GM18861 (cell line): Measurements from ENCODE around the gene GAS7.
"Not testable (repeated sequence)": the region's sequence is repeated elsewhere in the genome, so short reads cannot be mapped to it uniquely, and the experiment has no call there.

Experiments
- ATAC-seq: cut with Tn5 transposase; IDR thresholded peaks from one replicate; pipeline ENCODE4 v1.9.1; 2021; ENCODE audit not compliant: unreplicated experiment

GAS7 gene

GRCh38 chr17:10114931-10115535 is 83.4 kb downstream of the GAS7 start:
- peak; percentile 41 for ATAC-seq

- no peak for ATAC-seq
Observed at GRCh38 chr17:10112962-10113361, 85.4 kb downstream of the GAS7 start.

GRCh38 chr17:10111907-10112452 is 86.4 kb downstream of the GAS7 start:
- ATAC-seq: no peak

GRCh38 chr17:10109146-10109545 is 89.3 kb downstream of the GAS7 start:
- ATAC-seq: no peak

GRCh38 chr17:10107316-10108165 is 90.9 kb downstream of the GAS7 start:
- no peak for ATAC-seq

GRCh38 chr17:10106067-10106466 is 92.3 kb downstream of the GAS7 start:
- ATAC-seq: no peak

DNA sequence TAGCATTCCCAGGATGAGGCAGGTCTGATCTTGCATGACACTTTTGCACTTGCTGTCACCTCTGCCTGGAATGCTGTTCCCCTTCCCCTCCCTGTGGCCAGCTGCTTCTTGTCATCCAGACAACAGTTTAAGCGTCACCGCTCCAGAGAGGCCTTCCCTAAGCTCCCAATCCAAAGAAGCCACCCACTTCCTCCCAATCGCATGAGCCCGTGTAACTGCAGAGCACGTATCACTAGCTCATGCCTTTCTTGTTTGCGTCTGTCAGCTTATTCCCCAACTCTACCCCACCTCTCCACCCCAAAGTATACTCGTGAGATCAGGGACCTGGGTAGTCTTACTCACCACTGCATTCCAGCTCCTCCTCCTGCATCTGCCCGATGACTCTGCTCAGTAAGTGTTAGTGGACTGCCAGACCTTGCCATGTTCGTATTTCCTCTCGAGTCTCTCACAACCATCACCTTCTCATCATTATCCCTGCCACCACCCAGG is 92.8 kb downstream of the GAS7 start:
- no peak for ATAC-seq

- no peak for ATAC-seq
Observed at GRCh38 chr17:10103712-10104111, 94.7 kb downstream of the GAS7 start.

GRCh38 chr17:10102817-10103216 is 95.6 kb downstream of the GAS7 start:
- no peak for ATAC-seq

- ATAC-seq: no peak
Observed at GRCh38 chr17:10099051-10099571, 99.3 kb downstream of the GAS7 start.

DNA sequence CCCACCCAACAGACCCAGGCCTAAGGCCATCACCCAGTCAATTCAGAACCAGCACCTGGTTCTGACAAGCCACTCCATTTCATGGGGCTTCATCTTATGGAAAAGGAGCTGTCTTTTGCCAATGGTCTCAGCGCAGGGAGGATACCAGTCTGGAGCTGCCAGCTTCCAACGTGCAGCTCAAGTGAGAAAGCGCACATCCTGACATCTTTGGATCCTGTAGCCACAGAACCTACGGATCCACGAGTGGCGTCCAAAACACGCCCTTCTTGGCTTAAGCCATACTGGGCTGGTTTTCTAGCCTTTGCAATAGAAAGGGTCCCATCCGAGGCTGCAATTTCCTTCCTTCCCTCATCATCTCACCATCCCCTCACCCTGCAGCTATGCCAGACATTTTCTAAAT is 101.8 kb downstream of the GAS7 start:
- no peak for ATAC-seq

- not testable (repeated sequence) for ATAC-seq
Observed at GRCh38 chr17:10095295-10095694, 103.1 kb downstream of the GAS7 start.

- no peak for ATAC-seq
Observed at GRCh38 chr17:10094797-10095196, 103.6 kb downstream of the GAS7 start.

DNA sequence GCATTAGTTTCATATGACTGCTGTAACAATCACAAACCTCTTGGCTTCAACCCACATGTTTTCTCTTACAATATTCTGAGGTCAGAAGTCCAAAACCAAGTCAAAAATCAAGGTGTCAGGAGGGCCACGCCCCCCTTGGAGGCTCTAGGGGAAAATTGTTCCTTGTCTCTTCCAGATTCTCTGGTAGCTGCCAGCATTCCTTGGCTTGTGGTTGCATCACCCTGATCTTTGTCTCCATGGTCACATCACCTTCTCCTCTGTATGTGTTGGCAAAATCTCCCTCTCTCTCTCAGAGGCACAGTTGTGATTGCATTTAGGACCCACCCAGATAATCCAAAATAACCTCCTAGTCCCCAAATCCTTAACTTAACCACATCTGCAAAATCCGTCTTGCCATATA is 105.8 kb downstream of the GAS7 start:
- ATAC-seq: no peak

- ATAC-seq: no peak
Observed at GRCh38 chr17:10091046-10091445, 107.4 kb downstream of the GAS7 start.

DNA sequence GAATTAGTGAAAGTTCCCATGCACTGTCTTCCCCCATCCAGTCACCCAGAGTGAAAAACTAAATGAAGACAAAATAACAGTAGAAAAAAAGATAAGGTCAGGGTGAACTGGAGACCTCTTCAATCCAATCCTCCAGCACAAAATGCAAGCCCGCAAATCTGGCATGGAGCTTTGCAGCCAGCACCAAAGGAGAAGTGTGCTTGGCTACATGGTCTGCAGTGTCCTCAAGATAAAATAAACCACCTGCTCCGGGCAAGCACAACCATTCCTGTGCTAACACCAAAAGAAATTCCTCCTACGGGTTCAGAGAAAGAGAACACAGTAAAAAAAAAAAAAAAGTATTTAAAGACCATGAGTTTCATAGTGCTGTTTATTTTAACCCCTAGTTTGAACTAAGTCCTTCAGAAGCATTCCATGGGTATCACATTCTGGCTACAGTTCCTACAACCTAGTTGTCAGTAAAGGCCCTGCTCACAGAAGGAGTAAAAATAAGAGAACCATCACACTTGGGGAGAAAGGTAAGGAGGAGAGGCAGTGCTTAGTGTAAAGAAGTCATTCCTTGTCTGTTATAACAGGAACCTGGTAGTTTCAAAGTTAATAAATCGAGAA is 109.1 kb downstream of the GAS7 start:
- ATAC-seq: no peak

DNA sequence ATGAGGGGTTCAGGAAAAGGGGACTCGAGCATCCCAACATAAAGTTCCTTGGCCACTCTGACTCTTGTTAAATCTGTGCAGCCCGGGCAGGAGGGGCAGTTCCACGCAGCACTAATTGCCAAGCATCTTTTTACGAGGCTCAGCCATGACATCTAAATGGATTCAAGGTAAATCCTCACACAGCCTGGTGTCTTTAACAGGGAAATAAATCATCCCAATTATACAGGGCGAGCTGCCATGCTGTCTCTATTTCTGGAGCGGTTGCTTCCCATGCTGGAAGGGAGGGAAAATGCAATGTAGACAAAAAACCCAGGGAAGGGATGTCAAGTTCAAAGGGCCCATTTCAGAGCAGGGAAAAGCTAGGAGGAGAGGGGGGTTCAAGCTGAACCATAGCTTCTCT is 110.0 kb downstream of the GAS7 start:
- no peak for ATAC-seq

DNA sequence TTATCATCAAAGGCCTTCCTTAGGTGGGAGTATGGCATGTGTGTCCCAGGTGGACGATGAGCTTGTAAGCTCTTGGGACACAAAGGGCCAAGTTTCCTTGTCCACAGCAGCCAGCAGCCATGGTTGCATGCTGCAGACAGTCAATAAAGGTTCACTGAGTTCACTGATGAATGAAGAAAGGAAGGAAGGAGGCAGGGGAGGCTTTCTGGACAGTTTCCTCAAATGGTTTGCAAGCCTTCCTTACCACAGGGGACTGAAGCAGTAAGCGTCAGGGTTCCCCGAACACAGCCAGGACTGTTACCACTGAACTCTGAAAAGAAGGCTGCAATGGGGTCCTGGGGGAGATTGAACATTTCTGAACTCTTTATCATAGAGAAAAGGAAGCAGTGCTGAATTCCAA is 111.1 kb downstream of the GAS7 start:
- no peak for ATAC-seq

GRCh38 chr17:10083864-10084263 is 114.5 kb downstream of the GAS7 start:
- no peak for ATAC-seq

DNA sequence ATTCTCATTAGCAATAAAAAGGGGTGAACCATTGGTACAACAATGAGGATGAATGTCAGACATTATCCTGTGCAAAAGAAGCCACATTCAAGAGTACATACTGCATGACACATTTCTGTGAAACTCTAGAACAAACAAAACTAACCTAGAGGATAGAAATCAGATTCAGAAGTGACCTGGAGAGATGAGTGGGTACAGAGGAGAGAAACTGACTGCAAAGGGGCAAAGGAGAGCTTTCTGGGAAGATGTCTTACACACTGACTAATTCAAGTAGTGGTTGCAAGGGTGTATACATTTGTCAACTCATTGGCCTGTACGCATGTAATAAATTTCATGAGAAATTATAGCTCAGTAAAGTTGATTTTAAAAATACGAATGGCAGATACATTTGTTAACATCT is 115.6 kb downstream of the GAS7 start:
- no peak for ATAC-seq

DNA sequence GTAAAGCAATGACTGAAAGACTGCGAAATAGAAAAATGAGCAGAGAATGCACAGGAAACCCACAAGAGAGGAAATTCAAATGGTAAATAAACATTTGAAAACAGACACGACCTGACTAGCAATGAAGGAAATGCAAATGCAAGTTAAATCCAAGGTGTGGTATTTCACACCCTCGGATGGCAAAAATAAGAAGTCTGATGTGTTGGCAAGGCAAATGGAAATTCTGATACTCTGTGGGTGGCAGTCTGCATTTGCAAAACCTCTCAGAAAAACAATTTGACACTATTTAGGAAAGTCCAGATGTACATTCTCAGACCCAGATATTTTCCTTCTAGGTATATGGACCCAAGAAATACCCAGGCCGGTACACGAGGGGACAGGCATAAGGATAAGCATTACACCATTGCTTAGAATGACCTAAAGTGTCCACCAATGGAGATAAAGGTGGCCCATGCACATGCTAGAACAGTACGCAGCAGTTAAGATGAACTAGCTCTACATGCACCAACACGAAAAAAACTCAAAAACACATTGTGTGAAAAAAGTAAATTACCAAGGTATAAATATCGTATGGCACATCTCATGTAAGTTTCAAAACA is 116.7 kb downstream of the GAS7 start:
- no peak for ATAC-seq
